GOT3 (cell line): ENCODE measurements around the gene FBXL16.

Source experiments
- DNase-seq: peaks from one replicate; lab custom pipeline; 2025; ENCODE audit warnings: mixed read lengths; lab: John Stamatoyannopoulos, UW

Gene FBXL16

GRCh38 chr16:660459-661183 is 45.0 kb downstream of the FBXL16 start:
- DNase-seq: no peak

GRCh38 chr16:660132-660458 is 45.5 kb downstream of the FBXL16 start:
- DNase-seq: no peak

GRCh38 chr16:659618-660017 is 46.0 kb downstream of the FBXL16 start:
- DNase-seq: no peak

GRCh38 chr16:658679-659571 is 46.7 kb downstream of the FBXL16 start:
- DNase-seq: no peak

- no peak for DNase-seq
Measured at GRCh38 chr16:657487-657886, 48.1 kb downstream of the FBXL16 start.

- no peak for DNase-seq
Measured at GRCh38 chr16:654034-654433, 51.6 kb downstream of the FBXL16 start.

GRCh38 chr16:652454-653305 is 52.9 kb downstream of the FBXL16 start:
- no peak for DNase-seq

GRCh38 chr16:651844-652243 is 53.8 kb downstream of the FBXL16 start:
- DNase-seq: no peak

- no peak for DNase-seq
Measured at GRCh38 chr16:649631-650030, 56.0 kb downstream of the FBXL16 start.

- peak; percentile 77 for DNase-seq
Measured at GRCh38 chr16:648781-649589, 56.6 kb downstream of the FBXL16 start, which contains the start of gene WDR90. Gene WDR90, plus strand, starts transcription at chr16:649365. Its CDS starts 52 bp downstream, at chr16:649417.

- no peak for DNase-seq
Measured at GRCh38 chr16:648071-648780, 57.4 kb downstream of the FBXL16 start.

- DNase-seq: no peak
Measured at GRCh38 chr16:647173-647902, 58.3 kb downstream of the FBXL16 start.

GRCh38 chr16:646679-647172 is 58.9 kb downstream of the FBXL16 start:
- no peak for DNase-seq

GRCh38 chr16:645852-646678 is 59.5 kb downstream of the FBXL16 start:
- no peak for DNase-seq

GRCh38 chr16:644556-644955 is 61.0 kb downstream of the FBXL16 start:
- DNase-seq: no peak

- DNase-seq: no peak
Measured at GRCh38 chr16:643050-643368, 62.6 kb downstream of the FBXL16 start.
